Measurements from ENCODE around the gene KLHL42. TPM values are rescaled to one million over a fixed set of nuclear protein-coding genes. Genes with fewer than 3 reads are reported as not detected.

Gene KLHL42
- total and polyA plus RNA-seq, 8 donors, result 10.7 to 21.3 (median 15.1) TPM

- H3K4me3 ChIP-seq, result peak overlapping the region; percentile 63 to 87 (median 76)
- peak overlapping the region; percentile 70 to 91 (median 90) for H3K27ac ChIP-seq
- 4 to 5% methylated on average over 26 to 27 of the region's 27 CpGs for WGBS, 2 donors
- TF ChIP-seq CTCF (IDR thresholded peaks at IDR 0.05), result no peak
- ATAC-seq (peak; percentile 60 to 69 (median 68)), DNase-seq (peak in 4 of 6 donors; percentile 35 to 84 (median 56)), FAIRE-seq (no peak)
- H3K36me3 ChIP-seq, result no peaks in the 10 kb centered on the region
- H3K27me3 ChIP-seq, result no peaks in the 10 kb centered on the region
- H3K9me3 ChIP-seq, result no peaks in the 10 kb centered on the region
- peaks cover 0 to 21% (median 17%) of the 10 kb centered on the region in 3 donors for H3K4me1 ChIP-seq
- intact Hi-C loops (cut with DNase I), result no loop called here
Measured at GRCh38 chr12:27780612-27781408, 777 bp downstream of the KLHL42 start.

DNA sequence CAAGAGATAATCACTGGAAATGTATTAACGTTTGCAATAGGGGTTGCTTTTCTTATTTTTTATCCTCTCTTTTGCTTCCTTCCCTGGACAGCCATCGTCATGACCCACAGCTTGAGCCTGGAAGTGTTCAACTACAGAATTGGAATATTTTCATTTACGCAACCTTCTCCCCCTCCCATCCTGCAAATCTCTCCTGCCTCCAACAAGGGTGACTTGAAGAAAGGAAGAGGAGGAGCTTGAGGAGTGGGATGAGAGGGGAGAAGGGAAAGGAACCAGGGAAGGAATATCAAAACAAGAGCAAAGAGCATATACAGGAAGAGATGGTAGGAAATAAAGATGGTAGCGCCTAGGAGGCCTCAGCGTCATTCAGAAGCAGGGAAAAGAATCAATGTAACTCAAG, 1.6 kb downstream of the KLHL42 start:
- peak overlapping the region in 1 of 4 donors; percentile 87 for H3K4me3 ChIP-seq

GRCh38 chr12:27782481-27782880, 2.4 kb downstream of the KLHL42 start:
- Histone ChIP-seq H3K4me3 (no peak overlapping the region), H3K4me1 (peaks cover 0 to 21% (median 17%) of the 10 kb centered on the region in 3 donors), H3K27me3 (no peaks in the 10 kb centered on the region), H3K36me3 (no peaks in the 10 kb centered on the region), H3K27ac (no peak overlapping the region), H3K9me3 (no peaks in the 10 kb centered on the region)
- no peak for DNase-seq
- no peak for FAIRE-seq
- WGBS, 2 donors, result 74 to 97% methylated on average over 1 of the region's 1 CpG
- ATAC-seq, result no peak
- TF ChIP-seq CTCF (IDR thresholded peaks at IDR 0.05), result no peak
- intact Hi-C loops (cut with DNase I), result no loop called here

More for the DNA sequence above, 1.6 kb downstream of the KLHL42 start:
- peak overlapping the region in 1 of 4 donors; percentile 90 for H3K27ac ChIP-seq
- no peaks in the 10 kb centered on the region for H3K36me3 ChIP-seq
- WGBS, 2 donors, result 50 to 72% methylated on average over 5 of the region's 5 CpGs
- H3K27me3 ChIP-seq, result no peaks in the 10 kb centered on the region
- peaks cover 0 to 21% (median 17%) of the 10 kb centered on the region in 3 donors for H3K4me1 ChIP-seq
- no peak for DNase-seq
- intact Hi-C loops (cut with DNase I), result no loop called here
- no peak for FAIRE-seq
- H3K9me3 ChIP-seq, result no peaks in the 10 kb centered on the region
- no peak for TF ChIP-seq CTCF (IDR thresholded peaks at IDR 0.05)
- no peak for ATAC-seq

- no peak for TF ChIP-seq CTCF (IDR thresholded peaks at IDR 0.05)
- no peak for DNase-seq
- Histone ChIP-seq H3K27me3 (no peaks in the 10 kb centered on the region), H3K9me3 (no peaks in the 10 kb centered on the region), H3K4me3 (no peak overlapping the region), H3K27ac (no peak overlapping the region), H3K4me1 (peaks cover 0 to 18% (median 16%) of the 10 kb centered on the region in 3 donors), H3K36me3 (no peaks in the 10 kb centered on the region)
- intact Hi-C loops (cut with DNase I), result no loop called here
- no peak for ATAC-seq
- FAIRE-seq, result no peak
- 84 to 88% methylated on average over 3 of the region's 3 CpGs for WGBS, 2 donors
Measured at GRCh38 chr12:27785882-27786570, 6.0 kb downstream of the KLHL42 start.
